ENCODE results near the gene SEMA5A.

SEMA5A gene

GRCh38 chr5:9573796-9574195, 27.9 kb upstream of the SEMA5A start:
- in situ Hi-C loops (cut with HindIII; ENCODE audit: low sequenced_read_pairs), result no loop called here
- no peak overlapping the region for H3K4me3 ChIP-seq (ENCODE audit: low read depth, low read length)
- no peak for TF ChIP-seq CTCF (IDR thresholded peaks at IDR 0.05; ENCODE audit: low read depth, low read length)
- DNase-seq (ENCODE audit: low read depth, low spot score), result no peak

- no peak overlapping the region for H3K4me3 ChIP-seq (ENCODE audit: low read depth, low read length)
- no peak for TF ChIP-seq CTCF (IDR thresholded peaks at IDR 0.05; ENCODE audit: low read depth, low read length)
- DNase-seq (ENCODE audit: low read depth, low spot score), result no peak
- in situ Hi-C loops (cut with HindIII; ENCODE audit: low sequenced_read_pairs), result no loop called here
These were observed 26.4 kb upstream of the SEMA5A start for GRCh38 chr5:9572246-9572645.

GRCh38 chr5:9570876-9571275, 25.0 kb upstream of the SEMA5A start:
- in situ Hi-C loops (cut with HindIII; ENCODE audit: low sequenced_read_pairs), result no loop called here
- H3K4me3 ChIP-seq (ENCODE audit: low read depth, low read length), result no peak overlapping the region
- TF ChIP-seq CTCF (IDR thresholded peaks at IDR 0.05; ENCODE audit: low read depth, low read length), result no peak
- no peak for DNase-seq (ENCODE audit: low read depth, low spot score)

GRCh38 chr5:9567039-9567438, 21.2 kb upstream of the SEMA5A start:
- TF ChIP-seq CTCF (IDR thresholded peaks at IDR 0.05; ENCODE audit: low read depth, low read length), result no peak
- no peak overlapping the region for H3K4me3 ChIP-seq (ENCODE audit: low read depth, low read length)
- in situ Hi-C loops (cut with HindIII; ENCODE audit: low sequenced_read_pairs), result no loop called here
- DNase-seq (ENCODE audit: low read depth, low spot score), result no peak

GRCh38 chr5:9564752-9565151, 18.9 kb upstream of the SEMA5A start:
- no peak for DNase-seq (ENCODE audit: low read depth, low spot score)
- in situ Hi-C loops (cut with HindIII; ENCODE audit: low sequenced_read_pairs), result no loop called here
- TF ChIP-seq CTCF (IDR thresholded peaks at IDR 0.05; ENCODE audit: low read depth, low read length), result no peak
- H3K4me3 ChIP-seq (ENCODE audit: low read depth, low read length), result no peak overlapping the region

GRCh38 chr5:9562141-9562540, 16.3 kb upstream of the SEMA5A start:
- H3K4me3 ChIP-seq (ENCODE audit: low read depth, low read length), result no peak overlapping the region
- in situ Hi-C loops (cut with HindIII; ENCODE audit: low sequenced_read_pairs), result no loop called here
- no peak for TF ChIP-seq CTCF (IDR thresholded peaks at IDR 0.05; ENCODE audit: low read depth, low read length)
- DNase-seq (ENCODE audit: low read depth, low spot score), result peak; percentile 69

- DNase-seq (ENCODE audit: low read depth, low spot score), result no peak
- no peak overlapping the region for H3K4me3 ChIP-seq (ENCODE audit: low read depth, low read length)
- no peak for TF ChIP-seq CTCF (IDR thresholded peaks at IDR 0.05; ENCODE audit: low read depth, low read length)
- in situ Hi-C loops (cut with HindIII; ENCODE audit: low sequenced_read_pairs), result no loop called here
These were observed 14.1 kb upstream of the SEMA5A start for GRCh38 chr5:9559965-9560364.
